ENCODE measurements around the gene NEK2.
"Not testable (repeated sequence)": the region's sequence is repeated elsewhere in the genome, so short reads cannot be mapped to it uniquely, and the experiment has no call there.

Gene NEK2

DNA sequence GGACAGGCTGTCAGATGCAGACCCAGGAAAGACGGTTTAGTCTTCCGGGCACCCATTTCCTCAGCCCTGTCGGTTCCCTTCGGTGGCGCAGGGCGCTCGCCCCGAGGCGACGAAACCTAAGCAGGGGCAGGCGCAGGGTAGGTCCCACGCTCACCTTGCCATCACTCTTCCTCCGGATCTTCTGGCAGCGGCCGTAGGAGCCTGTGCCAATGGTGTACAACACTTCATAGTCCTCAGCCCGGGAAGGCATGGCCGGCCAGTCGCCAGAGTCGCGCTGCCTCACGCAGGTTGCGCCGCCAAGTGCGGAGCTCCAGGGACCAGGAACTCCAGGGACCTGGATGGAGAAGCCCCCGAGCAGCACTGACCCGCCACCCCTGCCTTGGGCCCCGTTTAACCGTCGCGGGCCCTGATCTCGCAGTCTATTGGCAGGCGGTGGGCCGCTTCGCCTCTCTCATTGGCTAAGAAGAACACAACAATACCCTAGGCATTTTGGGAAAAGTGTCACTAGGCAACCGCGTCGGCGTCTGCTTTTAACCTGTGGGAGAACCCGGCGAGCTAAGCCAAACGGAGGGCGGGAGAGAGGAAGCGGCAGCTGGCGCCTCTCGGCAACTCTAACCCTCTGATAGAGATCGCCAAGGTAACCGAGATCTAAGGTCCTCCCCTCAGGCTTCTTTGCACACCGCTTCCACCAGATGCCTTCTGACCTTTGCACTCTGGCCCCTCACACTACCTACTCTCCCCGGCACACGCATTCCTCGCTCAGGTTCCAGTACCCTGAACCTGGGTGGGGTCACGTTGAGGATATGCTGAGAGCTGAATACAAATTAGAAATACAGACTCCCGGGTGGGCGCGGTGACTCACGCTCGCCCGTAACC, at the start of gene NEK2:
Gene NEK2, minus strand, starts transcription at position 392 of the 876 bp plus-strand sequence. Its CDS starts 142 bp downstream, at position 250.
- peak; percentile 71 for DNase-seq

DNA sequence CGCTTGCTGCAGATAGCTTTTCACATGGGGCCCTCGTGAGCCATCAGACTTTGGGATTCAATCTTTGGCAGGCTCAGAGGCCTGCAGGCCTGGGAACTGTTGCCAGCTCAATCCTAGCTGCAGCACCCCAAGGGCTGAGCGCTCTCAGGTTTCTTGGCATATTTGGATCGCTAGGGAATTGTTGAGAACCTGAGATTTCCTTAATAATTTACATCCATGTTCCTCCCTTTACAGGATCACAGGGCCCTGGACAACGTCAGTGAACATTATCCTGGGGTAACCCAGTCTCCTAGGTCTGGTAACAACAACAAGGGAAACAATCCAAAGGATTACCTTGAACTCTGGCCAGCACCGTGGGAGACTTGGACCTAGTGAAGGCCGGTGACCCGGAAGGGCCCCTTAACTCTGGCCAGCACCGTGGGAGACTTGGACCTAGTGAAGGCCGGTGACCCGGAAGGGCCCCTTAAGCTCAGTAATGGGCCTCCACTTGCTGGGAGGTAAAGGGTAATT, 49.3 kb upstream of the NEK2 start:
- DNase-seq, result no peak

DNA sequence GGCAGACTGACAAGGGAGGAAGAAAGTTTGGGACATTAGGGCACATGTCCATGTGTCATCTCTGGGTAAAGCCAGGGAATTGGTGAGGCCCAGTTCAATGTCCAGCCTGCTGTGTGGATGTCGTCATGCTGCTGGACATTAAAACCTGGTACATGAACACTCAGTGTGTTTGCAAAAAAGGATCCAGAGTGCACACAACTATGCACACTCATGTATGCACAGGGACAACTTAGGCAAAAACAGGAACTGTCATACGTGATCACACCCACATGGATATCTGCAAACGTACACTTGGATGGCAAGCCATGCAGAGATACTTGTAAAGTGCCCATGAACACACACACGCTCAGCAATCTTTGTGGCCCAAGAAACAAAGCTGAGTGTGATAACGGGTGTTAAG, 47.9 kb upstream of the NEK2 start:
- DNase-seq, result no peak

DNA sequence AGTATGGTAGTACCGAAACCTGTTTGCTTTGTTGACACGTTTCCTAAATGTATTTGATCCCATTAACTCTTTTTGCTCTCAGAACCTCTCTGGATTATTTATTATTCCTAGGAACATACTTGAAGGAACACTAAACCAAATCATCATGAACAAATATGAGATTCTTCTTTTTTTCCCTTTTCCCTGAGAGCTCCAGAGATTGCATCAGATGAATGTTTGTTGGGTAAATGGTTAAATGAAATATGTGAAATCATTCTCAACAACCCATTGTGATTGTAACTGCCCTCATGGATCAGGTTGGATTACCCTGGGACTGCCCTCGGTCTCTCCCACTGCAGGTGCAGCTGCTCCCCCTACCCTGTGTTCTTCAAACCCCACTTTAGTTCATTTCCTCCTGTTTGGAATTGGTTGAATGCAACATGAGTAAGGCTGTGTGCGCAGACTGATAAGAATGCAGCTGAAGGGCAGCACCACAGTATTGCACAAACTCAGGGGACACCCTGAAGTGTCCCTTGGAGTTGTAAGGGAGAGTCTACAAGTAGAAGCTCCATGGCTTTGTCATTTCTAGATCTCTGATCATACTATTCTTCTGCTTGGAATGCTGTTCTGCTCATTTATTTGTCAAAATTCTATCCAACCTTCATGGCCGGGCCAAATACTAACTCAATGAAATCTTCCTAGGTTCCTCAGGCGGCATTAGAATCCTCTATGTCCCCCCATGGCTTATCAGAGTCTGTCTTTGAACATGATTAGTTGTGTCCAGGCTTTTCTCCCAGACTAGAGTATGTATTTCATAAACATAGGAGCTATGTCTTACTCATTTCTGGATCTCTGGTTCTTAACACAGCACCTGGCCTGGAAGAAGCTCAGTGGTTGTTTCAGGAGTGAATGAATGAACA, 47.1 kb upstream of the NEK2 start:
- DNase-seq, result no peak

DNA sequence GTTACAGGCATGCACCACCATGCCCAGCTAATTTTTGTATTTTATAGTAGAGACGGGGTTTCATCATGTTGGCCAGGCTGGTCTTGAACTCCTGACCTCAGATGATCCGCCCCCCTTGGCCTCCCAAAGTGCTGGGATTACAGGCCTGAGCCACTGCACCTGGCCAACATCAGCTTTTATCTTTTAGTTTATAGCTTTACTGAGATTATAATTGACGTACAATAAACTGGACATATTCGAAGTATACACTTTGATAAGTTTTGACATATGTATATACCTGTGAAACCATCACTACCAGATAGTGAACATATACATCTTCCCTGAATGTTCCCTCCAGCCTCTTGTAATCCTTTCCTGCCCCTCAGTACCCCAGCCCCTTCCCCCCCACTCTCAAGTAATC, 41.1 kb upstream of the NEK2 start:
- not testable (repeated sequence) for DNase-seq

DNA sequence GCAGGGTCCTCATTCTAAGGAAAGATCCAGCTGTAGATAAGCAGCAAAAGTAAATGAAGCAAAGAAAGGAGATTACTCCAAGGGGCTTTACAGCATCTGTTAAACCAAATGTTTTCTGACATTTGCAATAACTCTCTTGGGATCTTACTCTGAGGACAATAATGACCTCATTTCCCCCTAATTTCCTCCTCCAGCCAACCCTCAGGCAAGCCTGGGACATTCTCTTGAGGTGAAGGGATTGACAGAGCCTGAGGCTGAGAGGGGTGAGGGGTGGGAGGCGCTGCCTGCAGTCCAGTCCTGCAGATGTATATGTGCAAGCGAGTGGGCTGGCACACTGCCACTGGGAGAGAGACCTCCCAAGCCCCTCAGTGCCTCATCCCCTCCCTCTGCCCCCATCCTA, 40.5 kb upstream of the NEK2 start:
- no peak for DNase-seq

- no peak for DNase-seq
Observed at GRCh38 chr1:211714154-211714553, 38.7 kb upstream of the NEK2 start.

- no peak for DNase-seq
Observed at GRCh38 chr1:211713231-211713630, 37.8 kb upstream of the NEK2 start.

GRCh38 chr1:211711315-211711705, 35.9 kb upstream of the NEK2 start:
- no peak for DNase-seq

- no peak for DNase-seq
Observed at GRCh38 chr1:211710566-211711314, 35.3 kb upstream of the NEK2 start.

DNA sequence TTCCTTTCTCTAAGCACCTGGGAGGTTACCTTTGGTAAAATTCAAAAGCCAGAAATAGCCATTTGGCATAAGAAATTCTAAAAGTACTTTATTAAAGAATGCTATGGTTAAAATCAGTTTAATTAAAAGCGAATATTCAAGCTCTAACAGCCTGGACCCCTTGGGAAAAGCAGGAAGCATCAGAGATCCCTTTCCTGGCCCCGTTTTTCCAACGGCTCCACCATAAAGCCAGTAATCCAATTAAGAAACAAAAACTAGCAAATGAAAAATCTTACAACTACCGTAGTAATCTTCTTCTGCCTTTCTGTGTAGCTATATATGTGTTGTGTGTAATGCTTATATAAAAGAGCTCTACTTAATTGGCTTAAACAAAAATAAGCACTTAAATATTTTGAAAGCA, 33.5 kb upstream of the NEK2 start:
- DNase-seq, result no peak

DNA sequence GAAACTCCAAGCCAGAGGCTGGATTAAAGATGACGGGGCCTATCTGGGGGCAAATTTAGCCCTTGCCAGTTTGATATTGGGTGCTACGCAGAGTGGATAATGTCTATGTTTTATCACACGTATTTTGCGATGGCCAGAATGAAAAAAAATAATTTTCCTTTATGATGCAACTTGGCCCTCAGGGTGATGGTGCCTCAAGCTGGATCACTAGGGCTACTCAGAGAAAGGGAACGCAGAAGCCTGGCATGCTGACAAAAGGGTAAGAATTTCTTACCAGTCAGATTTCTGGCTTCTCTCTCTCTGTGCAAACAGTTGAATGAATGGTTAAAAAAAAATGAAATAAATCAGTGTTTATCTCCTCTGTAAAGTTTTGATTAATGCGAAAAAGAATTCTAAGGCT, 32.6 kb upstream of the NEK2 start:
- no peak for DNase-seq

GRCh38 chr1:211705467-211706091, 30.2 kb upstream of the NEK2 start:
- no peak for DNase-seq

DNA sequence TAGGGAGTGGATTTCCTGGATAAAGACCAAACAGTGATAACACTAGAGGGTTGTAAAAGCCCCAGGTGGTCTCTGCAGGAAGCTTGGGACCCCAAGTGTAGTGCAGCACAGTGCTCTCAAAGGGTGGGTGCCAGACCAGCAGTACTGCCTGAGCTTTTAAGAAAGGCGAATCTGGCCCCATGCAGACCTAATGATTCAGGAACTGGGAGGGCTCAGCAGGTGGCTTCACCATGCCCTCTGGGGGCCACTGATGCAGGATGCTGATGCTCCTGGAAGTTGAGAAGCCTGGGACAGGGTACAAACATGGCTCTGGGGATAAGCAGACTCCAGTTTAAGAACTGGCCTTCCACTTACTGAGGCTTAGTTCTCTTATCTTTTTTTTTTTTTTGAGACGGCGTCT, 29.1 kb upstream of the NEK2 start:
- DNase-seq, result no peak

- DNase-seq, result no peak
Observed at GRCh38 chr1:211703812-211704537, 28.6 kb upstream of the NEK2 start.

- no peak for DNase-seq
Observed at GRCh38 chr1:211701733-211702132, 26.3 kb upstream of the NEK2 start.

DNA sequence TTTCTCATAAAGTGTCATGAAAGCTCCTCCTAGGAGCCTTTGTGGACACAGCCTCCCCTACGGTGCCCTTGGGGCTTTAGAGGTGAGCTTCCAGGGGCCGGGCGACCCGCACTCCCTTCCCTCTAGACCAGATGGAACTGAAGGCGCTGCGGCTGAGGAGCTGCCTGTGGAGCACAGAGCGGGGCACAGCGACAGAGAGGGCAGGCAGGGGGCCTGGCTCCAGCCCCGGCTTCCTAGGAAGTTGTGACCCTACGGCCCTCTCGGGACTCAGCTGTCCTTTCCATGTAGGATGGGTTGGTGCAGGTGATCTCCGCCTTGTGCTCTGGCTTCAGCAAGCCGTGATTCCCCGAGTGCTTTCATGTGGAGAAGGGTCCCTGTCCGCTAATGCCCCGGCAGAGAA, 23.6 kb upstream of the NEK2 start:
- no peak for DNase-seq

DNA sequence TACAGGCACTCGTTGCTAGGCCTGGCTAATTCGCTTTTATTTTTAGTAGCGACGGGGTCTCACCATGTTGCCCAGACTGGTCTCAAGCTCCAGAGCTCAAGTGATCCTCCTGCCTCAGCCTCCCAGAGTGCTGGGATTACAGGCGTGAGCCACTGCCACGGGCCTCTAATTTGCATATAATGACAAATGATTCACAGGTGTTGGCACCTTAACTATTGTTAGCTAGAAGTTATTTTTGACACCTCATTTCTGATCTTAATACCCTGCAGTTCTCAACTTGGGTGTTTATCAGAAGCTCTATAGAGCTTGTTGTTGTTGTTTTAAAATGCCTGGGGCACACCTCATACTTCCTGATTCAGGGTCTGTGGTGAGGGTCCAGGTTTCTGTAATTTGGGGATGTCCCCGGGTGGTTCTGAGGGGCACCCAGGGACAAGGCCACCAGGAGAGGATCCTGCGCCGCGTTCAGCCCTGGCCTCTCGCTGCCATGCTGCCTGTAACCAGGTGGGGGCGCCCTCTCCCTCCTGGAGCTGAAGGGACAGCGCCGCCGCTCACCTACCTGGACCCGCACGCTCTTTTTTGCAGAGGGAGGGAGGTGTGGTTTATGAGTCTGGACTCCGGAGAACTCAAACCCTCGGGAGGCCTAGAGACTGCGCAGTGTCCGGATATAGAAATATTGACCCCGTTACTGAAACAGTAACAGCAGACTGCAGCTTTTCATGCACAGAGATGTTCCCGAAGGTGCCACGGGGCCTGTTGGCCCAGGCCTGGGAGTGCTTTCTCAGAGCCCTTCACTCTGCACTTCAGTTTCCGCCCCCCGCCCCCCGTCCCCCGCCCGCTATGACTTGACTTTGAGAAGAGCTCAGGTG, 23.0 kb upstream of the NEK2 start:
- peak; percentile 85 for DNase-seq

GRCh38 chr1:211697356-211697755, 21.9 kb upstream of the NEK2 start:
- DNase-seq, result no peak

- no peak for DNase-seq
Observed at GRCh38 chr1:211695135-211695816, 19.9 kb upstream of the NEK2 start.

Measured in activated CD4-positive, CD25-positive, alpha-beta regulatory T cell treated with anti-CD3 and anti-CD28 coated beads, Interleukin-2, amount 50 U/mL, for 72 hours (primary cell).